NCI-H345 (cell line): ENCODE results near the gene BRD3OS.
"Not testable (repeated sequence)": the region's sequence is repeated elsewhere in the genome, so short reads cannot be mapped to it uniquely, and the experiment has no call there.

Experiments used
- DNase-seq: peaks from one replicate; lab custom pipeline; 2025; lab: John Stamatoyannopoulos, UW

Gene BRD3OS

GRCh38 chr9:133988771-133989170, 36.5 kb upstream of the BRD3OS start:
- not testable (repeated sequence) for DNase-seq

- no peak for DNase-seq
Observed at GRCh38 chr9:133989625-133990365, 35.5 kb upstream of the BRD3OS start.

GRCh38 chr9:133990366-133991213, 34.7 kb upstream of the BRD3OS start:
- peak; percentile 16 for DNase-seq

- no peak for DNase-seq
Observed at GRCh38 chr9:133991214-133991921, 33.9 kb upstream of the BRD3OS start.

GRCh38 chr9:133991964-133992779, 33.1 kb upstream of the BRD3OS start, which contains the start of gene VAV2:
VAV2 (minus strand) TSS chr9:133992324; CDS start chr9:133992278, 46 bp downstream.
- DNase-seq: peak; percentile 66

GRCh38 chr9:133992780-133993634, 32.3 kb upstream of the BRD3OS start:
- DNase-seq: peak; percentile 88

GRCh38 chr9:133993635-133994253, 31.5 kb upstream of the BRD3OS start:
- DNase-seq: no peak

- peak; percentile 71 for DNase-seq
Observed at GRCh38 chr9:133994353-133995011, 30.8 kb upstream of the BRD3OS start.

GRCh38 chr9:133995012-133995896, 30.0 kb upstream of the BRD3OS start:
- DNase-seq: peak; percentile 37

- no peak for DNase-seq
Observed at GRCh38 chr9:133996531-133997520, 28.5 kb upstream of the BRD3OS start.

GRCh38 chr9:133997584-133997983, 27.7 kb upstream of the BRD3OS start:
- no peak for DNase-seq

- DNase-seq: no peak
Observed at GRCh38 chr9:133998915-133999595, 26.2 kb upstream of the BRD3OS start.

- no peak for DNase-seq
Observed at GRCh38 chr9:133999851-134000265, 25.4 kb upstream of the BRD3OS start.

GRCh38 chr9:134002796-134003195, 22.5 kb upstream of the BRD3OS start:
- no peak for DNase-seq

- no peak for DNase-seq
Observed at GRCh38 chr9:134003237-134003636, 22.0 kb upstream of the BRD3OS start.

- no peak for DNase-seq
Observed at GRCh38 chr9:134004131-134004873, 21.0 kb upstream of the BRD3OS start.
